ENCODE measurements around the gene CTU2. TPM values are rescaled to one million over a fixed set of nuclear protein-coding genes. Genes with fewer than 3 reads are reported as not detected.

The CTU2 gene
- total RNA-seq, 3 donors from 2014 or later (not counting 1 experiment from before 2014, with no cell fraction given): 36.6 to 43.3 (median 39.9) TPM

DNA sequence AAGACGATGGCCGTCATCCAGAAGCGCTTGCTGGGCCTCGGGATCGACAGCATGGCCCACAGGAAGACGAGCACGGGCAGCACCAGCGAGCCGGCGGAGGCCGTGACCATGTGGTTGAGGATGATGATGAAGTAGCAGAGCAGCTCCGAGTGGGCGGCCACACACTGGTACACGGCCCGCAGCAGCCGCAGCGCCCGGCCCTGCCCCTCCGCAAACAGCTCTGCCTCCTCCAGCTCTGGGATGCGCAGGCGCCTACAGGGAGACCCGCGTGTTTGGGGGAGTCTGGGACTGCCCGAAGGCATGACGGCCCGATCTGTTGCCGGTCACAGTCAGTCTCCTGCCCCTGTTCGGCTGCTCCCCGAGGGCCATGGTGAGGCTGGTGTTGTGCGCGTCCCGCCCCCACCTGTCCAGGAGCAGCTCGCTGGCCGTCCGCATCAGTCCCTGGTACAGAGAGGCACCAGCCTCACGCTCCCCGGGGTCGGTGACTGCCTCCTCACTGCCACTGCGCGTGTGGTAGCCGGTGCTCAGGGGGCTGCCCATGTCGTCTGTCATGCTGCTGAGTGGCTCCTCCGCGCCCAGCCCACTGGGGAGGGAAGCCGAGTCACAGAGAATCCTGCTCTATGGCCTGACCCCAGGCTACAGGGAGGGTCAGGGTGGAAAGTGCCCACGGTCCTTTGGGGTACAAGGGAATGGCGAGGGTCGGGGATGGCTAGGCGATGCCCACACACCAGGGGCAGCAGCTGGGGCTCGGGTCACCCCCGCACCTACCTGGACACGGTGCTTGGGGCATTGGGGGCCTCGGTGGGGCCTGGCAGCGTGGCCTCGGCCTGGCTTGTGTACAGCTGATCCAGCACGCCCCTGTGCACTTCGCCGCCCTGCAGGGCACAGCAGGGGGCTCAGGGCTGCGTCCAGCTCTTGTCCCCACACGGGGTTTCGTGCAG, 15.8 kb downstream of the CTU2 start:
- Histone ChIP-seq H3K27me3 (ENCODE audit: control insufficient read depth, insufficient read depth, low read length) (no peaks in the 10 kb centered on the region), H3K4me3 (ENCODE audit: low read length) (no peak overlapping the region), H3K27ac (ENCODE audit: low read length) (no peak overlapping the region), H3K4me1 (ENCODE audit: control insufficient read depth, insufficient read depth, low read length) (peaks cover 18% of the 10 kb centered on the region), H3K9me3 (ENCODE audit: control insufficient read depth, insufficient read depth, low read length) (no peaks in the 10 kb centered on the region), H3K36me3 (ENCODE audit: control insufficient read depth, insufficient read depth, low read length) (peaks cover 81% of the 10 kb centered on the region)
- Mint-ChIP-seq H3K4me3 (no peak overlapping the region), H3K27ac (no peak overlapping the region), H3K4me1 (no peaks in the 10 kb centered on the region), H3K36me3 (no peaks in the 10 kb centered on the region), H3K27me3 (ENCODE audit: low read depth in 2 of 2) (no peaks in the 10 kb centered on the region), H3K9me3 (no peaks in the 10 kb centered on the region)
- DNase-seq: no peak
- TF ChIP-seq, protein P1, sequence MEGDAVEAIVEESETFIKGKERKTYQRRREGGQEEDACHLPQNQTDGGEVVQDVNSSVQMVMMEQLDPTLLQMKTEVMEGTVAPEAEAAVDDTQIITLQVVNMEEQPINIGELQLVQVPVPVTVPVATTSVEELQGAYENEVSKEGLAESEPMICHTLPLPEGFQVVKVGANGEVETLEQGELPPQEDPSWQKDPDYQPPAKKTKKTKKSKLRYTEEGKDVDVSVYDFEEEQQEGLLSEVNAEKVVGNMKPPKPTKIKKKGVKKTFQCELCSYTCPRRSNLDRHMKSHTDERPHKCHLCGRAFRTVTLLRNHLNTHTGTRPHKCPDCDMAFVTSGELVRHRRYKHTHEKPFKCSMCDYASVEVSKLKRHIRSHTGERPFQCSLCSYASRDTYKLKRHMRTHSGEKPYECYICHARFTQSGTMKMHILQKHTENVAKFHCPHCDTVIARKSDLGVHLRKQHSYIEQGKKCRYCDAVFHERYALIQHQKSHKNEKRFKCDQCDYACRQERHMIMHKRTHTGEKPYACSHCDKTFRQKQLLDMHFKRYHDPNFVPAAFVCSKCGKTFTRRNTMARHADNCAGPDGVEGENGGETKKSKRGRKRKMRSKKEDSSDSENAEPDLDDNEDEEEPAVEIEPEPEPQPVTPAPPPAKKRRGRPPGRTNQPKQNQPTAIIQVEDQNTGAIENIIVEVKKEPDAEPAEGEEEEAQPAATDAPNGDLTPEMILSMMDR (IDR thresholded peaks at IDR 0.05): no peak
- intact Hi-C loops (cut with micrococcal nuclease): no loop called here
- WGBS (ENCODE audit: insufficient coverage): 97% methylated on average over 61 of the region's 61 CpGs
- no peak for ATAC-seq

DNA sequence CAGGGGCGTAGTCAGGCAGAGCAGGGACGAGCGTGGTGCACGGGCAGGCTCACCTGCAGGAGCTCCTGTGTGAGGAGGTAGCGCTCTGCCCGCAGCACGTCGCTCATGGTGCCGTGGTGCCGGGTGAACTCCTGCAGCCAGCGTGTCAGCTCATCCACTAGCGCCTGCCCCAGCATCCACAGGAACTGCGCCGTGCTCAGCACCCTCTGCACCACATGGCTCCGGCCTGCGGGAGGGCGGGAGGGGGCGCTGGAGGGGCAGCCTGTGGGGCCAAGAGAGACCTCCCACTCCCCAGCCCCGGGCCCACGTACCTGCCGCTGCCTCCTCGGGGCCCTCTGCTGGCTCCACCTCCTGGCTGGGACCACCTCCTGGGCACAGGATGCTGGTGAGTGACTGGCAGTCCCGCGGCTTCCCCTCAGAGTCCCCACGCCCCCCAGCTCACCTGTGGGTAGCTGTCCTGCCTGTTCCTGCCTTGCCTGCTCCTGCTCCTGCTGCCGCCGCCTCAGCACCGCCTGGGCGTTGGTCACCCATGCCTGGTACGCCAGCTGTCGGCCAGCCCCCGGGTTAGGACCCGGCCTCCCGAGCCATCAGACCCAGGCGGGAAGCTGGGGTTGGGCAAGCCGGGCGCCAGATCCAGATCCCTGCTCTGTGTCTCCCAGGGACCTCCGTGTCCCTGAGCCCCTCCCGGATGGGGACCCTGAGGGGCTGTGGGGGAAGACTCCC, 16.6 kb downstream of the CTU2 start:
- no peaks in the 10 kb centered on the region for H3K36me3 Mint-ChIP-seq
- H3K36me3 ChIP-seq (ENCODE audit: control insufficient read depth, insufficient read depth, low read length): peaks cover 85% of the 10 kb centered on the region
- H3K9me3 ChIP-seq (ENCODE audit: control insufficient read depth, insufficient read depth, low read length): no peaks in the 10 kb centered on the region
- no peaks in the 10 kb centered on the region for H3K4me1 Mint-ChIP-seq
- H3K9me3 Mint-ChIP-seq: no peaks in the 10 kb centered on the region
- H3K4me3 Mint-ChIP-seq: no peak overlapping the region
- DNase-seq (no peak), ATAC-seq (no peak)
- no peak overlapping the region for H3K4me3 ChIP-seq (ENCODE audit: low read length)
- H3K4me1 ChIP-seq (ENCODE audit: control insufficient read depth, insufficient read depth, low read length): peaks cover 14% of the 10 kb centered on the region
- intact Hi-C loops (cut with micrococcal nuclease): no loop called here
- WGBS (ENCODE audit: insufficient coverage): 97% methylated on average over 39 of the region's 39 CpGs
- no peak overlapping the region for H3K27ac Mint-ChIP-seq
- H3K27me3 ChIP-seq (ENCODE audit: control insufficient read depth, insufficient read depth, low read length): no peaks in the 10 kb centered on the region
- TF ChIP-seq, protein P1 (IDR thresholded peaks at IDR 0.05): no peak
- no peaks in the 10 kb centered on the region for H3K27me3 Mint-ChIP-seq (ENCODE audit: low read depth in 2 of 2)
- H3K27ac ChIP-seq (ENCODE audit: low read length): no peak overlapping the region

DNA sequence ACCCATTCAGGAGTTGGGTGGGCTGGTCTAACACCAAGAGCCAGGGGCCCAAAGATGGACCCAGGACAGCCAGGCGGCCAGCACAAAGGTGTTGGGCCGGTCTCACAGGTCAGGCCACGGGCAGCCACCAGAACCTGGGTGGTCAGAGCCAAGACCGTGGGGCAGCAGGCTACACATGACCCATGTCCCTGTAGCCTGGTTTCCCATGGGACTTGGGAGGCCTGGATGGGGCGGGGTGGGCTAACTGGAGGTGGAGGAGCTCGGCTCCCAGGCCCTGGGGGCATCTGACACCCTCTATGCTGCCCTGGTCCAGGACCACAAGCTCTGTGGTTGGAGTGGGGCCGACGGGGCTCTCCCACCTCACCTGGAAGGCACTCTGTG, 17.2 kb downstream of the CTU2 start:
- ATAC-seq (no peak), DNase-seq (no peak)
- H3K27ac Mint-ChIP-seq: no peak overlapping the region
- Histone ChIP-seq H3K27ac (ENCODE audit: low read length) (no peak overlapping the region), H3K27me3 (ENCODE audit: control insufficient read depth, insufficient read depth, low read length) (no peaks in the 10 kb centered on the region), H3K9me3 (ENCODE audit: control insufficient read depth, insufficient read depth, low read length) (no peaks in the 10 kb centered on the region), H3K4me1 (ENCODE audit: control insufficient read depth, insufficient read depth, low read length) (peaks cover 8% of the 10 kb centered on the region), H3K4me3 (ENCODE audit: low read length) (no peak overlapping the region), H3K36me3 (ENCODE audit: control insufficient read depth, insufficient read depth, low read length) (peaks cover 82% of the 10 kb centered on the region)
- H3K27me3 Mint-ChIP-seq (ENCODE audit: low read depth in 2 of 2): no peaks in the 10 kb centered on the region
- no peaks in the 10 kb centered on the region for H3K4me1 Mint-ChIP-seq
- no peaks in the 10 kb centered on the region for H3K36me3 Mint-ChIP-seq
- H3K4me3 Mint-ChIP-seq: no peak overlapping the region
- intact Hi-C loops (cut with micrococcal nuclease): no loop called here
- WGBS (ENCODE audit: insufficient coverage): 84% methylated on average over 8 of the region's 8 CpGs
- H3K9me3 Mint-ChIP-seq: no peaks in the 10 kb centered on the region
- TF ChIP-seq, protein P1 (IDR thresholded peaks at IDR 0.05): no peak
